ENCODE results near the gene CFAP99. TPM values are rescaled to one million over a fixed set of nuclear protein-coding genes. Genes with fewer than 3 reads are reported as not detected.
A peak's percentile ranks its signal among the peaks of the same experiment; 100 is the strongest.
"Not testable (repeated sequence)": the region's sequence is repeated elsewhere in the genome, so short reads cannot be mapped to it uniquely, and the experiment has no call there.

CFAP99 gene
- total RNA-seq, 1 donor from 2014 or later: 0.30 TPM

- DNase-seq (ENCODE audit: low read depth): no peak
These were observed 28.2 kb downstream of the CFAP99 start for GRCh38 chr4:2446656-2447564.

- DNase-seq (ENCODE audit: low read depth): no peak
These were observed 29.8 kb downstream of the CFAP99 start for GRCh38 chr4:2448589-2448988.

GRCh38 chr4:2449051-2449450 is 30.3 kb downstream of the CFAP99 start:
- no peak for DNase-seq (ENCODE audit: low read depth)

- no peak for DNase-seq (ENCODE audit: low read depth)
These were observed 31.0 kb downstream of the CFAP99 start for GRCh38 chr4:2449511-2450392.

GRCh38 chr4:2450394-2451035 is 31.8 kb downstream of the CFAP99 start:
- no peak for DNase-seq (ENCODE audit: low read depth)

GRCh38 chr4:2451036-2451520 is 32.3 kb downstream of the CFAP99 start:
- no peak for DNase-seq (ENCODE audit: low read depth)

- DNase-seq (ENCODE audit: low read depth): no peak
These were observed 33.3 kb downstream of the CFAP99 start for GRCh38 chr4:2451821-2452785.

- no peak for DNase-seq (ENCODE audit: low read depth)
These were observed 38.9 kb downstream of the CFAP99 start for GRCh38 chr4:2457481-2458295.

GRCh38 chr4:2458546-2459491 is 40.1 kb downstream of the CFAP99 start:
- DNase-seq (ENCODE audit: low read depth): no peak

- DNase-seq (ENCODE audit: low read depth): no peak
These were observed 41.0 kb downstream of the CFAP99 start for GRCh38 chr4:2459589-2460349.

- DNase-seq (ENCODE audit: low read depth): no peak
These were observed 42.6 kb downstream of the CFAP99 start for GRCh38 chr4:2461246-2461960.

- DNase-seq (ENCODE audit: low read depth): peak; percentile 11
These were observed 43.6 kb downstream of the CFAP99 start for GRCh38 chr4:2462218-2462991.

- no peak for DNase-seq (ENCODE audit: low read depth)
These were observed 44.4 kb downstream of the CFAP99 start for GRCh38 chr4:2462992-2463762.

GRCh38 chr4:2465032-2465431 is 46.3 kb downstream of the CFAP99 start:
- no peak for DNase-seq (ENCODE audit: low read depth)

- DNase-seq (ENCODE audit: low read depth): not testable (repeated sequence)
These were observed 46.8 kb downstream of the CFAP99 start for GRCh38 chr4:2465544-2465943.

Measured in renal cortical epithelial cell (primary cell).